Endothelial cell of umbilical vein (primary cell): Measurements from ENCODE around the gene PAX9. TPM values are rescaled to one million over a fixed set of nuclear protein-coding genes. Genes with fewer than 3 reads are reported as not detected.

ENCODE experiments used
- BruUV-seq: library from RNA; stranded (reverse); fragments of 400-500 nt; replicated peaks from 2 replicates; lab custom pipeline; 2021; lab: Mats Ljungman, UMichigan
- CTCF ChIA-PET: fragments of 300-600, 350-600 bp; sonication (Branson Sonifier 250); formaldehyde crosslinking; loops from one replicate; lab custom pipeline; 2021; ENCODE audit warnings: antibody characterized with exemption, inconsistent platforms; lab: Charles Lee
- POLR2A ChIA-PET: fragments of 300-600, 350-600 bp; sonication (Branson Sonifier 250); formaldehyde crosslinking; loops from one replicate; lab custom pipeline; 2021; ENCODE audit warnings: antibody characterized with exemption, inconsistent platforms; lab: Charles Lee
- DNase-seq: peaks from one replicate; pipeline ENCODE4 v3.0.0-alpha.2; 2011; ENCODE audit warnings: low read depth, low spot score
- FAIRE-seq: peaks from 2 replicates; lab custom pipeline; 2011; peaks lifted over from hg19 to GRCh38; lab: Jason Lieb, UNC
- H2AFZ ChIP-seq: 2 replicates; pipeline ENCODE4 v1.6.0; 2012; ENCODE audit warnings: low read depth, low read length, control low read depth, inconsistent platforms
- H3K27ac ChIP-seq: 2 replicates; pipeline ENCODE4 v1.5.1; 2011; ENCODE audit warnings: low read depth, mild to moderate bottlenecking, control low read depth, low read length, moderate library complexity; ENCODE audit not compliant: insufficient read depth
- H3K27me3 ChIP-seq, 2 experiments: 2 replicates each; pipeline versions ENCODE4 v1.6.0 to v1.6.1; 2011; ENCODE audit warnings: low read length in 2 of 2, mixed read lengths in 1 of 2; ENCODE audit not compliant: control insufficient read depth in 2 of 2, insufficient read depth in 2 of 2
- H3K36me3 ChIP-seq, 2 experiments: 2 replicates in 1 of 2; 3 replicates in 1 of 2; pipeline ENCODE4 v1.5.1; 2011; ENCODE audit warnings: low read length in 2 of 2, mild to moderate bottlenecking in 1 of 2, moderate library complexity in 1 of 2; ENCODE audit not compliant: control insufficient read depth in 2 of 2, insufficient read depth in 2 of 2; ENCODE audit errors: extremely low read depth in 1 of 2
- H3K4me1 ChIP-seq: 3 replicates; pipeline ENCODE4 v1.5.1; 2011; ENCODE audit warnings: mild to moderate bottlenecking, low read length; ENCODE audit not compliant: control insufficient read depth, insufficient read depth; ENCODE audit errors: extremely low read depth
- H3K4me2 ChIP-seq: 2 replicates; pipeline ENCODE4 v1.6.1; 2011; ENCODE audit warnings: low read length, control low read depth, mixed read lengths; ENCODE audit not compliant: insufficient read depth
- H3K4me3 ChIP-seq, 3 experiments: fragments of 200-600 bp in 1 of 3; sonication (generic), shearing (Covaris generic) in 1 of 3; replicated peaks in 1 of 3; 2 replicates each; pipeline ENCODE4 v1.5.1; 2011 to 2016; ENCODE audit warnings: control low read depth in 3 of 3, low read length in 3 of 3, mild to moderate bottlenecking in 2 of 3, inconsistent platforms in 1 of 3, low read depth in 1 of 3, moderate library complexity in 1 of 3; ENCODE audit not compliant: insufficient read depth in 1 of 3
- H3K79me2 ChIP-seq: 2 replicates; pipeline ENCODE4 v1.6.0; 2012; ENCODE audit warnings: low read length, inconsistent platforms; ENCODE audit not compliant: control insufficient read depth, insufficient read depth
- H3K9ac ChIP-seq: replicated peaks from 2 replicates; pipeline ENCODE3; 2011; ENCODE audit warnings: low read length, control low read depth; ENCODE audit not compliant: insufficient read depth; ENCODE audit errors: extremely low read depth
- H3K9me1 ChIP-seq: replicated peaks from 3 replicates; pipeline ENCODE4 v1.6.0; 2011; ENCODE audit warnings: mild to moderate bottlenecking, low read length; ENCODE audit not compliant: control insufficient read depth, insufficient read depth; ENCODE audit errors: extremely low read depth
- H3K9me3 ChIP-seq: replicated peaks from 2 replicates; pipeline ENCODE4 v1.5.1; 2012; ENCODE audit warnings: low read length, inconsistent platforms; ENCODE audit not compliant: control insufficient read depth, insufficient read depth
- H4K20me1 ChIP-seq: replicated peaks from 2 replicates; pipeline ENCODE3; 2011; ENCODE audit warnings: mild to moderate bottlenecking, low read length; ENCODE audit not compliant: control insufficient read depth, insufficient read depth; ENCODE audit errors: extremely low read depth
- EZH2 ChIP-seq: IDR thresholded peaks from 2 replicates; pipeline ENCODE4 v1.6.1; 2012; ENCODE audit warnings: borderline replicate concordance, low read depth, mild to moderate bottlenecking, moderate library complexity, low read length, inconsistent platforms; ENCODE audit not compliant: severe bottlenecking
- FOS ChIP-seq: IDR thresholded peaks from 2 replicates; pipeline ENCODE4 v1.6.1; 2011; ENCODE audit warnings: mild to moderate bottlenecking, low read length, moderate library complexity, borderline replicate concordance; ENCODE audit not compliant: insufficient read depth
- GATA2 ChIP-seq: IDR thresholded peaks from 2 replicates; pipeline ENCODE4 v1.7.0; 2011; ENCODE audit warnings: low read depth, mild to moderate bottlenecking, moderate library complexity, mixed read lengths, low read length; ENCODE audit not compliant: insufficient read length, insufficient read depth
- JUN ChIP-seq: IDR thresholded peaks from 2 replicates; pipeline ENCODE4 v1.6.1; 2011; ENCODE audit warnings: borderline replicate concordance, low read depth; ENCODE audit not compliant: insufficient read length, insufficient read depth
- MYC ChIP-seq: IDR thresholded peaks from one replicate; pipeline ENCODE4 v1.6.1; 2011; ENCODE audit warnings: mild to moderate bottlenecking, low read depth, low read length
- POLR2A ChIP-seq: IDR thresholded peaks from 2 replicates; pipeline ENCODE4 v1.6.1; 2012; ENCODE audit warnings: low read depth, mild to moderate bottlenecking, control low read depth, low read length
- POLR2AphosphoS5 ChIP-seq: IDR thresholded peaks from 2 replicates; pipeline ENCODE4 v1.6.1; 2012; ENCODE audit warnings: low read depth, mild to moderate bottlenecking, control low read depth, low read length, moderate library complexity; ENCODE audit not compliant: insufficient read depth
- dilution Hi-C: fragments of 300-500 bp; cut with MboI; formaldehyde crosslinking; loops from one replicate; pipeline ENCODE4 v1.15.0; 2019; ENCODE audit warnings: low sequenced_read_pairs; ENCODE audit not compliant: extremely low pct_ligation_motif_present
- intact Hi-C: fragments of 100-400 bp; cut with micrococcal nuclease; formaldehyde crosslinking; loops from one replicate; pipeline ENCODE4 v1.10.0; 2022
- polyA plus RNA-seq, 4 experiments: library from polyadenylated mRNA; depleted of rRNA in 3 of 4; stranded (reverse) in 3 of 4; unstranded in 1 of 4; fragments of >200 nt; gene quantifications; 2 replicates each; pipeline versions ENCODE4 v1.2.1 to v1.2.3, GENCODE V29; 2011 to 2012; ENCODE audit warnings: missing spikeins in 1 of 4
- total RNA-seq: library from RNA; stranded (reverse); gene quantifications from 2 replicates; pipeline ENCODE4 v1.2.3, GENCODE V29; 2021
- TF ChIP-seq, protein P1 (sequence below), 2 donors: IDR thresholded peaks; 1 replicate in 1 of 2; 2 replicates in 1 of 2; pipeline ENCODE4 v1.5.1; 2011; ENCODE audit warnings: low read length in 2 of 2, mild to moderate bottlenecking in 2 of 2, moderate library complexity in 2 of 2, control low read depth in 1 of 2, inconsistent platforms in 1 of 2, low read depth in 1 of 2; ENCODE audit not compliant: insufficient read depth in 1 of 2; ENCODE audit errors: extremely low read depth in 1 of 2
- TF ChIP-seq, protein P2 (sequence below): IDR thresholded peaks from 2 replicates; pipeline ENCODE4 v1.6.1; 2011; ENCODE audit not compliant: insufficient read depth, insufficient read length

PAX9 gene
- total and polyA plus RNA-seq, 2 donors (not counting 3 experiments of a cell fraction or from before 2014, with no cell fraction given), result 0.37 to 0.44 TPM

GRCh38 chr14:36726128-36726527, 64.5 kb downstream of the PAX9 start:
- intact Hi-C loops (no loop called here), dilution Hi-C loops (no loop called here)
- Histone ChIP-seq H3K4me1 (no peaks in the 10 kb centered on the region), H3K36me3 (no peaks in the 10 kb centered on the region), H3K4me2 (no peak overlapping the region), H3K4me3 (no peak overlapping the region), H4K20me1 (no peaks in the 10 kb centered on the region), H3K9me3 (no peaks in the 10 kb centered on the region), H2AFZ (no peak overlapping the region), H3K27ac (no peak overlapping the region), H3K9me1 (no peaks in the 10 kb centered on the region), H3K9ac (no peak overlapping the region), H3K27me3 (no peaks in the 10 kb centered on the region), H3K79me2 (no peaks in the 10 kb centered on the region)
- POLR2A ChIA-PET, result no interaction called here
- FAIRE-seq (no peak), DNase-seq (no peak)
- TF ChIP-seq, protein P1, sequence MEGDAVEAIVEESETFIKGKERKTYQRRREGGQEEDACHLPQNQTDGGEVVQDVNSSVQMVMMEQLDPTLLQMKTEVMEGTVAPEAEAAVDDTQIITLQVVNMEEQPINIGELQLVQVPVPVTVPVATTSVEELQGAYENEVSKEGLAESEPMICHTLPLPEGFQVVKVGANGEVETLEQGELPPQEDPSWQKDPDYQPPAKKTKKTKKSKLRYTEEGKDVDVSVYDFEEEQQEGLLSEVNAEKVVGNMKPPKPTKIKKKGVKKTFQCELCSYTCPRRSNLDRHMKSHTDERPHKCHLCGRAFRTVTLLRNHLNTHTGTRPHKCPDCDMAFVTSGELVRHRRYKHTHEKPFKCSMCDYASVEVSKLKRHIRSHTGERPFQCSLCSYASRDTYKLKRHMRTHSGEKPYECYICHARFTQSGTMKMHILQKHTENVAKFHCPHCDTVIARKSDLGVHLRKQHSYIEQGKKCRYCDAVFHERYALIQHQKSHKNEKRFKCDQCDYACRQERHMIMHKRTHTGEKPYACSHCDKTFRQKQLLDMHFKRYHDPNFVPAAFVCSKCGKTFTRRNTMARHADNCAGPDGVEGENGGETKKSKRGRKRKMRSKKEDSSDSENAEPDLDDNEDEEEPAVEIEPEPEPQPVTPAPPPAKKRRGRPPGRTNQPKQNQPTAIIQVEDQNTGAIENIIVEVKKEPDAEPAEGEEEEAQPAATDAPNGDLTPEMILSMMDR (IDR thresholded peaks at IDR 0.05; ENCODE audit: extremely low read depth in 1 of 2, insufficient read depth in 1 of 2, low read depth in 1 of 2, low read length in 2 of 2), result no peak
- no peak for TF ChIP-seq POLR2AphosphoS5
- no peak for TF ChIP-seq FOS
- TF ChIP-seq MYC, result no peak
- TF ChIP-seq, protein P2, sequence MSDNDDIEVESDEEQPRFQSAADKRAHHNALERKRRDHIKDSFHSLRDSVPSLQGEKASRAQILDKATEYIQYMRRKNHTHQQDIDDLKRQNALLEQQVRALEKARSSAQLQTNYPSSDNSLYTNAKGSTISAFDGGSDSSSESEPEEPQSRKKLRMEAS, result no peak
- TF ChIP-seq JUN, result no peak
- TF ChIP-seq POLR2A, result no peak
- no peak for TF ChIP-seq GATA2
- no peak for TF ChIP-seq EZH2
- CTCF ChIA-PET, result interaction anchor here (2.4 kb wide), 1 partner anchor 21 kb away, joined by 8 read pairs; no protein-coding TSS in a partner anchor
- BruUV-seq, result no TSS peak

Other genes starting within 250 kb of the PAX9 start
- gene NKX2-1, start 141.6 kb upstream of the PAX9 start, total RNA-seq, result not detected in 2 replicates
- gene NKX2-1, start 141.6 kb upstream of the PAX9 start, polyA plus RNA-seq, result not detected in 2 replicates
- not detected in 2 replicates for gene NKX2-8, start 79.2 kb upstream of the PAX9 start, total RNA-seq
- not detected in 2 replicates for gene NKX2-8, start 79.2 kb upstream of the PAX9 start, polyA plus RNA-seq